Ascending aorta (tissue), 2 donors: Measurements from ENCODE around the gene TBC1D1. TPM values are rescaled to one million over a fixed set of nuclear protein-coding genes. Genes with fewer than 3 reads are reported as not detected.

Experiments
- DNase-seq, 2 donors: peaks; one replicate each; pipeline ENCODE4 v3.0.0-alpha.2; 2019; ENCODE audit warnings: low spot score in 2 of 2
- H3K27ac ChIP-seq, 2 donors: fragments of 200-600 bp; sonication (generic); one replicate each; pipeline ENCODE4 v1.5.1; 2016 to 2017; ENCODE audit warnings: mild to moderate bottlenecking in 1 of 2
- H3K27me3 ChIP-seq: fragments of 200-600 bp; sonication (generic); one replicate; pipeline ENCODE4 v1.5.1; 2017
- H3K36me3 ChIP-seq, 2 donors: fragments of 200-600 bp; sonication (generic); one replicate each; pipeline ENCODE4 v1.5.1; 2016
- H3K4me1 ChIP-seq, 2 donors: fragments of 200-600 bp; sonication (generic); one replicate each; pipeline ENCODE4 v1.5.1; 2016 to 2017; ENCODE audit warnings: mild to moderate bottlenecking in 1 of 2
- H3K4me3 ChIP-seq, 2 donors: fragments of 200-600 bp; sonication (generic); one replicate each; pipeline ENCODE4 v1.5.1; 2016 to 2017; ENCODE audit warnings: mild to moderate bottlenecking in 1 of 2
- H3K9me3 ChIP-seq, 2 donors: fragments of 200-600 bp; sonication (generic); one replicate each; pipeline ENCODE4 v1.5.1; 2016
- CTCF ChIP-seq, 3 experiments: fragments of 200-600 bp in 2 of 3; fragments of 450-650 bp in 1 of 3; sonication (generic) in 2 of 3; IDR thresholded peaks; one replicate each; pipeline ENCODE4 v1.5.1; 2016 to 2019; ENCODE audit warnings: antibody characterized with exemption in 3 of 3, mild to moderate bottlenecking in 1 of 3, moderate library complexity in 1 of 3
- intact Hi-C: fragments of 100-400 bp; cut with DNase I; formaldehyde crosslinking; loops from one replicate; pipeline ENCODE4 v1.15.1; 2023
- total RNA-seq: library from RNA; depleted of rRNA; stranded (reverse); fragments of >200 nt; gene quantifications from one replicate; pipeline ENCODE4 v1.1.0, GENCODE V29; 2016

Gene TBC1D1
- total RNA-seq, 1 donor from 2014 or later: 132 TPM

GRCh38 chr4:38062088-38062775 lies 171.3 kb downstream of the TBC1D1 start:
- Histone ChIP-seq H3K9me3 (no peaks in the 10 kb centered on the region), H3K27ac (peak overlapping the region; percentile 55 to 63), H3K36me3 (peaks cover 15 to 30% of the 10 kb centered on the region in 2 donors), H3K4me3 (peak overlapping the region; percentile 49), H3K27me3 (no peaks in the 10 kb centered on the region), H3K4me1 (no peaks in the 10 kb centered on the region)
- intact Hi-C loops: loop anchor here (2.0 to 10.0 kb wide), 6 partner anchors 115 to 795 kb away; partner anchors contain the start of gene TLR6
- DNase-seq: peak in 1 of 2 donors; percentile 86
- peak; percentile 40 to 83 (median 78) for TF ChIP-seq CTCF (IDR thresholded peaks at IDR 0.05)

- Histone ChIP-seq H3K36me3 (peaks cover 17 to 30% of the 10 kb centered on the region in 2 donors), H3K9me3 (no peaks in the 10 kb centered on the region), H3K27me3 (no peaks in the 10 kb centered on the region), H3K27ac (peak overlapping the region; percentile 55 to 63), H3K4me1 (no peaks in the 10 kb centered on the region), H3K4me3 (peak overlapping the region; percentile 49)
- intact Hi-C loops: loop anchor here (2.0 to 10.0 kb wide), 6 partner anchors 115 to 795 kb away; partner anchors contain the start of gene TLR6
- DNase-seq: no peak
- no peak for TF ChIP-seq CTCF (IDR thresholded peaks at IDR 0.05)
These were observed 171.9 kb downstream of the TBC1D1 start for GRCh38 chr4:38062776-38063097.

GRCh38 chr4:38065176-38065575 lies 174.3 kb downstream of the TBC1D1 start:
- no peak overlapping the region for H3K27ac ChIP-seq
- peaks cover 18 to 36% of the 10 kb centered on the region in 2 donors for H3K36me3 ChIP-seq
- DNase-seq: no peak
- H3K9me3 ChIP-seq: no peaks in the 10 kb centered on the region
- H3K4me3 ChIP-seq: no peak overlapping the region
- intact Hi-C loops: loop anchor here (10.0 kb wide), 1 partner anchor 470 kb away; no protein-coding TSS in a partner anchor
- no peaks in the 10 kb centered on the region for H3K27me3 ChIP-seq
- H3K4me1 ChIP-seq: no peaks in the 10 kb centered on the region
- TF ChIP-seq CTCF (IDR thresholded peaks at IDR 0.05): no peak

- TF ChIP-seq CTCF (IDR thresholded peaks at IDR 0.05): no peak
- Histone ChIP-seq H3K4me3 (no peak overlapping the region), H3K4me1 (no peaks in the 10 kb centered on the region), H3K27me3 (no peaks in the 10 kb centered on the region), H3K9me3 (no peaks in the 10 kb centered on the region), H3K27ac (no peak overlapping the region), H3K36me3 (peaks cover 18 to 35% of the 10 kb centered on the region in 2 donors)
- no peak for DNase-seq
- intact Hi-C loops: loop anchor here (10.0 kb wide), 1 partner anchor 469 kb away; no protein-coding TSS in a partner anchor
These were observed 175.0 kb downstream of the TBC1D1 start for GRCh38 chr4:38065900-38066299.

GRCh38 chr4:38067499-38067898 lies 176.6 kb downstream of the TBC1D1 start:
- no peak for DNase-seq
- no peaks in the 10 kb centered on the region for H3K9me3 ChIP-seq
- no peak overlapping the region for H3K27ac ChIP-seq
- H3K4me3 ChIP-seq: no peak overlapping the region
- intact Hi-C loops: loop anchor here (10.0 kb wide), 1 partner anchor 467 kb away; no protein-coding TSS in a partner anchor
- no peaks in the 10 kb centered on the region for H3K27me3 ChIP-seq
- H3K36me3 ChIP-seq: peaks cover 18 to 38% of the 10 kb centered on the region in 2 donors
- TF ChIP-seq CTCF (IDR thresholded peaks at IDR 0.05): no peak
- peaks cover 0 to 6% of the 10 kb centered on the region in 2 donors for H3K4me1 ChIP-seq
